Mesenchymal stem cell (in vitro differentiated cells and primary cell): ENCODE results near the gene UAP1. TPM values are rescaled to one million over a fixed set of nuclear protein-coding genes. Genes with fewer than 3 reads are reported as not detected.

Experiments used
- DNase-seq: peaks from one replicate; pipeline ENCODE4 v3.0.0-alpha.2; 2013
- H2AFZ ChIP-seq: one replicate; pipeline ENCODE4 v1.6.1; 2013; ENCODE audit warnings: low read depth, mild to moderate bottlenecking, control low read depth, inconsistent platforms, low read length, moderate library complexity
- H2AK5ac ChIP-seq: 2 replicates; pipeline ENCODE4 v1.6.1; 2013; ENCODE audit warnings: low read length, moderate library complexity, mild to moderate bottlenecking, inconsistent platforms; ENCODE audit not compliant: severe bottlenecking
- H2BK120ac ChIP-seq: one replicate; pipeline ENCODE4 v1.6.1; 2013; ENCODE audit warnings: low read depth, mild to moderate bottlenecking, inconsistent platforms, low read length, moderate library complexity
- H2BK12ac ChIP-seq, 2 experiments: one replicate each; pipeline ENCODE4 v1.6.1; 2013; ENCODE audit warnings: inconsistent platforms in 2 of 2, low read length in 2 of 2, mild to moderate bottlenecking in 2 of 2, moderate library complexity in 2 of 2, control low read depth in 1 of 2
- H2BK15ac ChIP-seq: one replicate; pipeline ENCODE4 v1.6.1; 2013; ENCODE audit warnings: mild to moderate bottlenecking, low read depth, inconsistent platforms; ENCODE audit not compliant: poor library complexity, severe bottlenecking
- H2BK5ac ChIP-seq: 2 replicates; pipeline ENCODE4 v1.6.1; 2013; ENCODE audit warnings: low read depth, mild to moderate bottlenecking, low read length, control low read depth, inconsistent platforms; ENCODE audit not compliant: poor library complexity, severe bottlenecking
- H3K14ac ChIP-seq, 2 experiments: one replicate each; pipeline ENCODE4 v1.6.1; 2013; ENCODE audit warnings: inconsistent platforms in 2 of 2, low read length in 2 of 2, control low read depth in 1 of 2, mild to moderate bottlenecking in 1 of 2, moderate library complexity in 1 of 2
- H3K18ac ChIP-seq, 2 experiments: one replicate each; pipeline ENCODE4 v1.6.1; 2013; ENCODE audit warnings: inconsistent platforms in 2 of 2, low read length in 2 of 2, control low read depth in 1 of 2, low read depth in 1 of 2, mild to moderate bottlenecking in 1 of 2
- H3K23ac ChIP-seq, 2 experiments: one replicate each; pipeline ENCODE4 v1.6.1; 2013; ENCODE audit warnings: inconsistent platforms in 2 of 2, low read length in 2 of 2, mild to moderate bottlenecking in 2 of 2, moderate library complexity in 2 of 2, control low read depth in 1 of 2
- H3K27ac ChIP-seq: 2 replicates; pipeline ENCODE4 v1.5.1; 2013; ENCODE audit warnings: mild to moderate bottlenecking, moderate library complexity, low read length, control low read depth, inconsistent platforms; ENCODE audit not compliant: poor library complexity, severe bottlenecking
- H3K27me3 ChIP-seq, 2 experiments: 2 replicates each; pipeline versions ENCODE4 v1.6.1 to v1.7.0; 2013; ENCODE audit warnings: low read length in 2 of 2, mild to moderate bottlenecking in 2 of 2, moderate library complexity in 2 of 2, control low read depth in 1 of 2, inconsistent platforms in 1 of 2; ENCODE audit not compliant: control insufficient read depth in 1 of 2, insufficient read depth in 1 of 2
- H3K36me3 ChIP-seq, 2 experiments: 2 replicates each; pipeline versions ENCODE4 v1.6.1 to v1.7.0; 2013; ENCODE audit warnings: low read length in 2 of 2, control low read depth in 1 of 2, inconsistent platforms in 1 of 2, low read depth in 1 of 2, mild to moderate bottlenecking in 1 of 2; ENCODE audit not compliant: insufficient read depth in 2 of 2, control insufficient read depth in 1 of 2
- H3K4ac ChIP-seq, 2 experiments: one replicate each; pipeline ENCODE4 v1.6.1; 2013; ENCODE audit warnings: inconsistent platforms in 2 of 2, low read length in 2 of 2, mild to moderate bottlenecking in 2 of 2, moderate library complexity in 2 of 2, control low read depth in 1 of 2, low read depth in 1 of 2
- H3K4me1 ChIP-seq: 2 replicates; pipeline ENCODE4 v1.6.1; 2013; ENCODE audit warnings: low read depth, low read length, control low read depth; ENCODE audit not compliant: control insufficient read depth, insufficient read depth
- H3K4me2 ChIP-seq: 2 replicates; pipeline ENCODE4 v1.6.1; 2013; ENCODE audit warnings: low read length, mild to moderate bottlenecking, inconsistent platforms; ENCODE audit not compliant: poor library complexity, severe bottlenecking
- H3K4me3 ChIP-seq, 2 experiments: 2 replicates each; pipeline versions ENCODE4 v1.5.1 to v1.7.0; 2013; ENCODE audit warnings: low read length in 2 of 2, mild to moderate bottlenecking in 2 of 2, control low read depth in 1 of 2, low read depth in 1 of 2; ENCODE audit not compliant: insufficient read depth in 1 of 2
- H3K79me1 ChIP-seq: replicated peaks from 2 replicates; pipeline ENCODE4 v1.6.1; 2013; ENCODE audit warnings: mild to moderate bottlenecking, control low read depth, low read length, inconsistent platforms; ENCODE audit not compliant: poor library complexity, severe bottlenecking
- H3K9ac ChIP-seq: 2 replicates; pipeline ENCODE4 v1.7.0; 2013; ENCODE audit warnings: mild to moderate bottlenecking, low read length, moderate library complexity
- H3K9me3 ChIP-seq: 2 replicates; pipeline ENCODE4 v1.7.0; 2013; ENCODE audit warnings: mild to moderate bottlenecking, low read length; ENCODE audit not compliant: control insufficient read depth
- H4K8ac ChIP-seq: one replicate; pipeline ENCODE4 v1.6.1; 2013; ENCODE audit warnings: inconsistent platforms, mild to moderate bottlenecking, low read length, moderate library complexity
- H4K91ac ChIP-seq: one replicate; pipeline ENCODE4 v1.6.1; 2013; ENCODE audit warnings: mild to moderate bottlenecking, low read length, inconsistent platforms
- WGBS: methylation state at CpG from one replicate; pipeline ENCODE4 v1.1.7; 2013; ENCODE audit warnings: mixed read lengths; 5-methylcytosine and 5-hydroxymethylcytosine counted together
- polyA plus RNA-seq, 2 experiments: library from polyadenylated mRNA; stranded (reverse); fragments of 200-250 nt; gene quantifications; one replicate each; pipeline ENCODE4 v1.2.3, GENCODE V29; 2013

UAP1 gene
- 25.5 TPM for polyA plus RNA-seq (2013, experiment 1 of 2)
- 25.0 TPM for polyA plus RNA-seq (2013, experiment 2 of 2)

DNA sequence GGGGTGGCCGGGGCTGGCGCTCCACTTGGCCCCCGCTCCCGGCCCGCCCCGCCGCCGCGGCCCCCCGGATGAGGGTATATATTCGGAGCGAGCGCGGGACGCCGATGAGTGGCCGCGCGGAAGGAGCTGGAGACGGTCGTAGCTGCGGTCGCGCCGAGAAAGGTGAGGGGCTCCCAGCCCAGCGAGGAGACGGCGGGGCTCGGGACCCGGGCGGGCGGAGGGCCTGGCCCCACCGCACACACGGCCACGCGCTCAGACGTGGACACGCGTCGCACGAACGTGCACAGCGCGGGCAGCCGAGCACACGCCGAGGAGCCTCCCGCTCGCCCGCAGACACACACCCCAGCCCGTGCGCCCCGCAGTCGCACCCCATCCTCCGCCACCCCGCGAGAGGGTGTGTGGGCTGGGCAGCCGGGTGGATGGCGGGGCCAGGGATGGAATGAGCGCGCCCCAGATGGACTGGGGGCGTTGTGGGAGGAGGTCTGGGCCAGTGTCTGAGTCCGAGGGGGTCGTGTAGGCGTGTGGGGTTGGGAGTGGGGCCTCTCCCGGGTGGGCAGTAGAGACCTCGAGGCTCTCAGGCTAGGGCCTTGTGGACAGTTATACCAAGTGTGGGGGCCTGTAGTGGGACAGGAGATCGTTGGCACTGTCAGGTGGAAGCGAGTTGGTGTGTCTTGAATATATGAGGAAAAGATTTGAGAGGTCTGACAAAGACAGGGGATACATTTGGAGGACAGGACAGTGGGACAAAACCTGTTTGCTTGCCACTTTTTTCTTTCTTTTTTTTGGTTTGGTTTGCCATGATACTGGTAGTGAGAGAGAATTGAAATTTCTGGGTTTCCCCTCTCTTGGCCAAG, at the start of gene UAP1:
Gene UAP1 (plus strand): TSS at position 107 of the 854 bp plus-strand sequence. CDS start 4,347 bp downstream, outside the sequence.
- Histone ChIP-seq H3K4ac (peak within 1 kb of the TSS; percentile 62 to 98), H3K23ac (peak within 1 kb of the TSS in 1 of 2 experiments; percentile 97), H4K91ac (peak within 1 kb of the TSS; percentile 97), H2AK5ac (no peak within 1 kb of the TSS), H3K27ac (peak within 1 kb of the TSS; percentile 50), H3K36me3 (peaks cover 0 to 10% of the 10 kb centered on the region in 2 experiments), H2BK120ac (peak within 1 kb of the TSS; percentile 78), H3K4me2 (peak within 1 kb of the TSS; percentile 81), H2BK5ac (peak within 1 kb of the TSS; percentile 60), H2BK15ac (peak within 1 kb of the TSS; percentile 82), H3K9ac (peak within 1 kb of the TSS; percentile 98), H2BK12ac (peak within 1 kb of the TSS; percentile 51 to 69), H2AFZ (peak within 1 kb of the TSS; percentile 92), H3K27me3 (no peaks in the 10 kb centered on the region), H3K14ac (peak within 1 kb of the TSS in 1 of 2 experiments; percentile 82), H3K4me1 (peaks cover 5% of the 10 kb centered on the region), H3K79me1 (peaks cover 7% of the 10 kb centered on the region), H4K8ac (peak within 1 kb of the TSS; percentile 96), H3K9me3 (no peaks in the 10 kb centered on the region), H3K18ac (peak within 1 kb of the TSS; percentile 90 to 95), H3K4me3 (peak within 1 kb of the TSS; percentile 92 to 95)
- 1% methylated on average over 63 of the region's 69 CpGs for whole genome bisulfite sequencing
- no peak for DNase-seq

DNA sequence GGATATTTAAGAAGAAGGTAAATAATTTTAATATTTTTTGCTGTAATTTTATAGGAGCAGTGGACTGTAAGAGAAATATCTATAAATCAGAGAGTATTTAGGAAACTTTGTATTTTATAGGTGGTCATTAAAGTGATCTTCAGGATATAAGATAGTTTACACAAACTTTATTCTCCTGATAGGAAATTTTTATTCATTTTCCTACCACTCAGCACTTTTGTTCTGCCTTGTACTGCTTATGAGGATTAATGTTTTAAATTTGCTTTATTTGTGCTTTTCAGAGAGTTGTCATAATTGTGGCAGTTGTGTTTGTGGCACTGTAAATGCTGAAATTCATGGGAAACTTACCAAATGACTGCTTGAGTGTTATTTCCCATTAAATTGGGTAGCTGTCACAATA, 34.2 kb upstream of the UAP1 start:
- H2BK5ac ChIP-seq = no peak overlapping the region
- no peak overlapping the region for H3K27ac ChIP-seq
- H4K91ac ChIP-seq = no peak overlapping the region
- H2BK120ac ChIP-seq = no peak overlapping the region
- peaks cover 2 to 60% of the 10 kb centered on the region in 2 experiments for H3K36me3 ChIP-seq
- H2BK15ac ChIP-seq = no peak overlapping the region
- no peaks in the 10 kb centered on the region for H3K4me1 ChIP-seq
- no peaks in the 10 kb centered on the region for H3K9me3 ChIP-seq
- H3K4me2 ChIP-seq = no peak overlapping the region
- H4K8ac ChIP-seq = no peak overlapping the region
- H3K14ac ChIP-seq = no peak overlapping the region
- H2BK12ac ChIP-seq = no peak overlapping the region
- no peaks in the 10 kb centered on the region for H3K27me3 ChIP-seq
- no peak overlapping the region for H3K18ac ChIP-seq
- no peak overlapping the region for H3K4me3 ChIP-seq
- no peak for DNase-seq
- H3K4ac ChIP-seq = no peak overlapping the region
- H3K9ac ChIP-seq = no peak overlapping the region
- H2AK5ac ChIP-seq = no peak overlapping the region
- H2AFZ ChIP-seq = no peak overlapping the region
- no peak overlapping the region for H3K23ac ChIP-seq
- peaks cover 3% of the 10 kb centered on the region for H3K79me1 ChIP-seq

DNA sequence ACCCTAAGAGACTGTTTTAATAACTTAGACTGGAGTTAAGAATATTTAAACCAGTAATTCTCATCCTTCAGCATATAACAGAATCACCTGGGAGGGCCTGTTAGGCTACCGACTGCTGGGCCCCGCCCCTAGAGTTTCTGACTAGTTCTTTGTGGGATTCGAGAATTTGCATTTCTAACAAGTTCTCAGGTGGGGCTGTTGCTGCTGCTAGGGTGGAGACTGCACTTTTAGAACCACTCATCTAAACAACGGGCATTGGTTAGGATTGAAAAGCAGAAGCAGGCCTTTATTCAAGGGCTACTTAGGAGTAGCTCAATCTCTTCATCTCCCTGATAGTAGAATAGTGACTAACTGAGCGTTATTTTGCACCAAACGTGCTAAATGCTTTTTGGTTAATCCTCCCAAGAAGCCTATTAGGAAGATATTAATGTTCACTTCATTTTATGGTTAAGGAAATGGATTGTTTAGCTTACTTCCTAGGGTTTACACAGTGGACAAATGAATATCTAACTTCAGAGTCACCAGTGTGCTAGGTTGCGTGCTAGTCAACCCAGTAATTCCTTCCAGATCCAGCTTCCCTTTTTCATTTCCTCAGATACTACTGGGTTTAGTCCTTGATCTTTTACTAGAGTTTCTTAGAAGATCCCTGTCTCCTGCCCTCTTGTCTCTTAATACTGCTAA, 31.1 kb upstream of the UAP1 start:
- H2AFZ ChIP-seq = no peak overlapping the region
- peaks cover 3 to 32% of the 10 kb centered on the region in 2 experiments for H3K36me3 ChIP-seq
- no peak overlapping the region for H3K4me3 ChIP-seq
- H3K4ac ChIP-seq = no peak overlapping the region
- no peak overlapping the region for H3K23ac ChIP-seq
- no peaks in the 10 kb centered on the region for H3K79me1 ChIP-seq
- no peaks in the 10 kb centered on the region for H3K27me3 ChIP-seq
- no peak overlapping the region for H2AK5ac ChIP-seq
- H4K8ac ChIP-seq = no peak overlapping the region
- no peak overlapping the region for H3K27ac ChIP-seq
- H2BK12ac ChIP-seq = no peak overlapping the region
- H2BK15ac ChIP-seq = no peak overlapping the region
- H2BK5ac ChIP-seq = no peak overlapping the region
- no peak overlapping the region for H3K14ac ChIP-seq
- H3K9ac ChIP-seq = no peak overlapping the region
- H4K91ac ChIP-seq = no peak overlapping the region
- H2BK120ac ChIP-seq = no peak overlapping the region
- H3K18ac ChIP-seq = no peak overlapping the region
- no peak for DNase-seq
- 65% methylated on average over 4 of the region's 7 CpGs for WGBS
- H3K4me2 ChIP-seq = no peak overlapping the region
- no peaks in the 10 kb centered on the region for H3K9me3 ChIP-seq
- no peaks in the 10 kb centered on the region for H3K4me1 ChIP-seq

DNA sequence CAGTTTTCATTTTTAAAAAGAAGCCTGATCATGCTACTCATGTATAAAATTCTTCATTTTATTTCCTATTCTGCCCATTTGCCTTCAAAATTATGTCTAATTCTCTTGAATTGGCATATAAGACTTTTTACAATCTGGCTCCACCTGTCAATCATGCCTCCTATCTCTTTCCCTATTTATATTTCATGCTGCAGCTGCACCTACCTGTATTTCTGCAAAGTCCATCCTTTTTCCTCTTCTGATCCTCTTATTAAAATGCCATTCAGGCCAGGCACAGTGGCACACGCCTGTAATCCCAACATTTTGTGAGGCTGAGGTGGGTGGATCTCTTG, 30.6 kb upstream of the UAP1 start:
- no peak overlapping the region for H3K18ac ChIP-seq
- H3K4me1 ChIP-seq = no peaks in the 10 kb centered on the region
- no peaks in the 10 kb centered on the region for H3K27me3 ChIP-seq
- no peak overlapping the region for H3K4me2 ChIP-seq
- H2BK120ac ChIP-seq = no peak overlapping the region
- H4K91ac ChIP-seq = no peak overlapping the region
- no peak overlapping the region for H2AK5ac ChIP-seq
- no peak overlapping the region for H2AFZ ChIP-seq
- 100% methylated on average over 1 of the region's 1 CpG for WGBS
- no peak overlapping the region for H3K9ac ChIP-seq
- no peak overlapping the region for H2BK12ac ChIP-seq
- H3K4me3 ChIP-seq = no peak overlapping the region
- DNase-seq = no peak
- no peaks in the 10 kb centered on the region for H3K79me1 ChIP-seq
- no peaks in the 10 kb centered on the region for H3K9me3 ChIP-seq
- H2BK5ac ChIP-seq = no peak overlapping the region
- no peak overlapping the region for H2BK15ac ChIP-seq
- H3K36me3 ChIP-seq = peaks cover 3 to 27% of the 10 kb centered on the region in 2 experiments
- no peak overlapping the region for H4K8ac ChIP-seq
- no peak overlapping the region for H3K23ac ChIP-seq
- H3K14ac ChIP-seq = no peak overlapping the region
- no peak overlapping the region for H3K27ac ChIP-seq
- no peak overlapping the region for H3K4ac ChIP-seq
